ENCODE measurements around the gene MYOZ3. TPM values are rescaled to one million over a fixed set of nuclear protein-coding genes. Genes with fewer than 3 reads are reported as not detected.

Gene MYOZ3
- total RNA-seq, 2 experiments from 2014 or later = 0.06 TPM; not detected in 1

- ChIA-PET POLR2A (no interaction called here), CTCF (no interaction called here)
Observed at GRCh38 chr5:150674341-150674821, 13.3 kb downstream of the MYOZ3 start.

- POLR2A ChIA-PET = no interaction called here
- CTCF ChIA-PET = no interaction called here
Observed at GRCh38 chr5:150675069-150675468, 14.0 kb downstream of the MYOZ3 start.

- ChIA-PET POLR2A (no interaction called here), CTCF (interaction anchor here (0.7 to 0.8 kb wide), 2 partner anchors 76 to 218 kb away, joined by 4 read pairs; no protein-coding TSS in a partner anchor)
Observed at GRCh38 chr5:150676578-150676977, 15.5 kb downstream of the MYOZ3 start.

GRCh38 chr5:150689120-150689519 lies 28.1 kb downstream of the MYOZ3 start:
- ChIA-PET CTCF (interaction anchor here (0.8 kb wide), 1 partner anchor 17 kb away, joined by 3 read pairs; no protein-coding TSS in a partner anchor), POLR2A (no interaction called here)

- POLR2A ChIA-PET = no interaction called here
- CTCF ChIA-PET = no interaction called here
Observed at GRCh38 chr5:150690760-150691159, 29.7 kb downstream of the MYOZ3 start.

- ChIA-PET POLR2A (no interaction called here), CTCF (no interaction called here)
Observed at GRCh38 chr5:150692276-150692675, 31.2 kb downstream of the MYOZ3 start.

- ChIA-PET POLR2A (no interaction called here), CTCF (no interaction called here)
Observed at GRCh38 chr5:150694612-150695011, 33.6 kb downstream of the MYOZ3 start.

GRCh38 chr5:150700246-150700593 lies 39.2 kb downstream of the MYOZ3 start:
- ChIA-PET CTCF (interaction anchor here (0.7 to 3.4 kb wide), 8 partner anchors 9 to 251 kb away, joined by 3 to 15 read pairs (median 5); partner anchors contain the start of genes IRGM, RPS14 and SMIM3), POLR2A (interaction anchor here (0.6 to 2.7 kb wide), 9 partner anchors 59 to 739 kb away, joined by 3 to 12 read pairs (median 4); partner anchors contain the start of genes DCTN4, IRGM, SLC26A2 and SMIM3)

- ChIA-PET CTCF (interaction anchor here (0.5 to 3.4 kb wide), 9 partner anchors 8 to 256 kb away, joined by 3 to 15 read pairs (median 3); partner anchors contain the start of genes IRGM, RPS14 and SMIM3), POLR2A (interaction anchor here (0.6 to 2.7 kb wide), 11 partner anchors 58 to 740 kb away, joined by 3 to 12 read pairs (median 4); partner anchors contain the start of genes DCTN4, IRGM, SLC26A2 and SMIM3)
Observed at GRCh38 chr5:150700594-150701377, 39.7 kb downstream of the MYOZ3 start, which contains the start of gene RBM22. TSS of gene RBM22 (minus strand) at chr5:150701062. CDS start at chr5:150700985, 77 bp downstream.

- CTCF ChIA-PET = interaction anchor here (0.6 kb wide), 1 partner anchor 253 kb away, joined by 3 read pairs; no protein-coding TSS in a partner anchor
- POLR2A ChIA-PET = no interaction called here
Observed at GRCh38 chr5:150703762-150704161, 42.7 kb downstream of the MYOZ3 start.

- ChIA-PET CTCF (no interaction called here), POLR2A (no interaction called here)
Observed at GRCh38 chr5:150706776-150707390, 45.8 kb downstream of the MYOZ3 start.

- CTCF ChIA-PET = interaction anchor here (0.5 kb wide), 1 partner anchor 350 kb away, joined by 3 read pairs; no protein-coding TSS in a partner anchor
- POLR2A ChIA-PET = no interaction called here
Observed at GRCh38 chr5:150710165-150710564, 49.1 kb downstream of the MYOZ3 start.

- CTCF ChIA-PET = no interaction called here
- POLR2A ChIA-PET = no interaction called here
Observed at GRCh38 chr5:150723845-150724244, 62.8 kb downstream of the MYOZ3 start.

Other genes starting within 250 kb of the MYOZ3 start
- 100 to 1,000 TPM; 253 to 265 TPM for gene CD74, start 248.3 kb upstream of the MYOZ3 start, total RNA-seq
- 1,000 to 10,000 TPM; 2,762 to 2,830 TPM for gene RPS14, start 211.5 kb upstream of the MYOZ3 start, total RNA-seq
- 1 to 10 TPM; 3.2 to 4.8 TPM for gene NDST1, start 153.1 kb upstream of the MYOZ3 start, total RNA-seq
- gene SYNPO, start 20.6 kb upstream of the MYOZ3 start, total RNA-seq = under 1 TPM in 1 of 2 experiments, not detected in 1; 0.04 TPM
- 10 to 100 TPM; 67.9 to 69.3 TPM for gene RBM22, start 39.8 kb downstream of the MYOZ3 start, total RNA-seq
- gene DCTN4, start 97.8 kb downstream of the MYOZ3 start, total RNA-seq = 10 to 100 TPM; 30.6 to 32.9 TPM
- 10 to 100 TPM; 11.2 to 12.3 TPM for gene SMIM3, start 117.5 kb downstream of the MYOZ3 start, total RNA-seq
- 1 to 10 TPM; 1.3 to 1.7 TPM for gene IRGM, start 185.3 kb downstream of the MYOZ3 start, total RNA-seq
- gene ZNF300, start 243.7 kb downstream of the MYOZ3 start, total RNA-seq = under 1 TPM; 0.71 to 0.74 TPM

Data from activated CD8-positive, alpha-beta memory T cell treated with anti-CD3 and anti-CD28 coated beads for 36 hours (primary cell).